ENCODE results near the gene BAZ2B.

BAZ2B gene

DNA sequence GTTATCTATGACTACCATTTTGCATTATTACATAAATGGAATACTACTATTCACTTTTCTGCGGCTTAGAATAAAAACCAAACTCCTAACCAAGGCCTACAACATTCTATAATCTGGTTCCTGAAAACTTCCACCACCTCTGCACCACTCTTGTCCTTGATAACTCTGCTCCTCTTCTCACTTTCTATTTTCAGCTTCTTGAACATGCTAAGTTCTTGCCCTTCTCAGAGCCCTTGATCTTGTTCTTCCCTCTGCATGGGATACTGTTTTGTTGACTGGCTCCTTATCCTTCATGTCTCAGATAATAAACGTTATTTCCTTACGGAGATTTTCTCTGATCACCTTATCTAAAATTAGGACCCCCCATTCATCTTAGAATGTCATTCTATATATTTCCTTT is 264.4 kb downstream of the BAZ2B start:
- no peak for DNase-seq (ENCODE audit: low read depth in 1 of 2, low spot score in 1 of 2)

DNA sequence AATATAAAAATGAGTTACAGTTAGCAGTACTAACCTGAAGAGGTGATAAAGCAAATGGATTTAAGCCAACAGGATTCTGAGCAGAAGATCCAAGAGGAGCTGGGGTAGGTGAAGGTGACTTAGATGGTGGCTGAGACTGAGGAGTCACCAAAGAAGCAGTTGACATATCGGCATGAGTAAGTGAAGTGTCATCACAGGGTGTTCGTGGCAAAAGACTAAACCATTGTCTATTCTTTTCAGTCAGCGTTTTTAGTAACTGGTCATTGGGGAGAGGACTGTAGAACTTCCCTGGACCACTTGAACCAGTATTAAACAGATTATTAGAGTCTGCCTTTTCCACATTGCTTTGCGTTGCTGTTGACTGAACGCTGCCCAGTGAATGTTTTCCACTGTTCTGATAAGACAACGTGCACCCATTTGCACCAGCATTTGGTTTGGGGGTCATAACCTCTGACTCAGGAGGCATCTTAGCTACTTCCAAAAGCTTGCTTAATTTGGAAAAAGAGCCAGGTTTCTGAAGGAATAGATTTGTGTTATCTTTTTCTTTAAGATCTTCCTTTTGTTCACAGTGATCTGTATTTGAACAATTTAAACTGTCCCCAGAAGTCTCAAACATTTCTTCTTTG is 266.6 kb downstream of the BAZ2B start:
- DNase-seq (ENCODE audit: low read depth in 1 of 2, low spot score in 1 of 2), result no peak

DNA sequence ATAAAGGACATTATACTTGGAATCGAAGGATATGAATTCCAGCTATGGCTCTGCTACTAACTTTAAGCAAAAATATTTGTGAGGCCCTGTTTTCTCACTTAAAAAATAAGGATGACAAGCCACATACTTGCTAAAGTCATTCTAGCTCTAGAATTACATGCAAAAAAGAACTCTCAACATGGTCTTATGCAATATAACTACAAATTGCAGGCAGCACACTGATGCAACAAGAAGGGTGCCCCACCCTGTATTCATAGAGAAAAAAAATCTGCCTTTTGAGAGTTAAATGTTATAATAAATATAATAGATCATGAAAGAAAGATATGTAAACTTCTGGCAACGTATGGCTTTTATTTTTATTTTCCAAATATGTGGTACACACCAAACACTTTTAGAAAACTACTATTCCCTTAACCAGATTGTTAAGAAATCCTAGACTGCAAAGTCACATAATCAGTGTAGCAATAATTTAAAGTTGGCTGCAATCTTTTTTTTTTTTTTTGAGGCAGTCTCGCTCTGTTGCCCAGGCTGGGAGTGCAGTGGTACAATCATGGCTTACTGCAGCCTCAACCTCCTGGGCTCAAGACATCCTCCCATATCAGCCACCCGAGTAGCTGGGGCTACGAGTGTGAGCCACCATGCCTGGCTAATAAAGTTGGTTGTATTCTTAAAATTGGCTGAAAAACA is 289.6 kb downstream of the BAZ2B start:
- DNase-seq (ENCODE audit: low read depth in 1 of 2, low spot score in 1 of 2), result no peak

DNA sequence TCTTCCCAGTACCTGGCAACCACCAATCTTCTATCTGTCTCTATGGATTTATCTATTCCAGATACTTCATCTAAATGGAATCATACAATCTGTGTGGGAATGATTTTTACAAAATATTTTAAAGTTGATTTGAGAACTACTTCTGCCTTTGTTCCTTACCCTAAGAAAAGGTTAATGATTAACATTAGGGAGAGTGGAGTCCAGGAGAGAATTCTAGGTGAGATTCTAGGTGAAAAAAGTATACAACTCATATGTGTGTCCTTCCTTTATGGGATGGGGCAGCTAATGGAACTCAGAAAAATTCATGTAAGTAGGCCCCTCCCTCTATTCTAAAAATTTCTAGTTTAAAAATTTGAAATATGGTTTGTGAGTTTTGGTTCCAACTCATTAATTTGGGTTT is 293.9 kb downstream of the BAZ2B start:
- no peak for DNase-seq (ENCODE audit: low read depth in 1 of 2, low spot score in 1 of 2)

DNA sequence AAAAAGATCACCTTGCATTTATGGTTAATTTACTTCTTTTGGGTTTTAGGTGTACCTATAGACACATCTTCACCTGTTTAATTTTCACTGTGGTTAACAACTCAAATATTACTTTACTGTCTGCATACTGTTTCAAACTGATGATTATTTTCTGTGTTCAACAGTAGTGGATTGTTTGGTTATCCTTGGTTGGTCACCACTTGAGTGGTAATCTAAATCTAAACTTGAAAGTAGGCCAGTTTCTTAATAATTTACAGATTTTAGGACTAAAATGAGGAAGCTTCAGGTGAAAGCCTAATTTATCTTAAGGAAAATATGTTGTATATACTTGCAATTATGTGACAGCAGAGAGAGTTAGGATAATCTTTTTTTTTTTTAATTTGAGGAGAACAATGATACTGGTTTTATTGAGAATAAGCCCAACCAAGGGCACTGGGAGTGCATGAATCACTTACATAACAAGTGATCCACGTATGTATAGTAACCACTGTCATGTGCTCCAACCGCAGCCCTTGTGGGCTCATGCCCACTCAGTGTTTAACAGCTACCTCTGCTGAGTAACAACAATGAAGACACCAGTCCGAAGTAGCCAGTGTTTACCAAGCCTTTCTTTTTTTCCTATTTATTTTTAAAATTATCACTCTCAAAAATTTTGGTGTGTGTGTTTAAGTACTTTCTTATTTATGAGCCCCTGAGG is 298.8 kb downstream of the BAZ2B start:
- DNase-seq (ENCODE audit: low read depth in 1 of 2, low spot score in 1 of 2), result no peak

DNA sequence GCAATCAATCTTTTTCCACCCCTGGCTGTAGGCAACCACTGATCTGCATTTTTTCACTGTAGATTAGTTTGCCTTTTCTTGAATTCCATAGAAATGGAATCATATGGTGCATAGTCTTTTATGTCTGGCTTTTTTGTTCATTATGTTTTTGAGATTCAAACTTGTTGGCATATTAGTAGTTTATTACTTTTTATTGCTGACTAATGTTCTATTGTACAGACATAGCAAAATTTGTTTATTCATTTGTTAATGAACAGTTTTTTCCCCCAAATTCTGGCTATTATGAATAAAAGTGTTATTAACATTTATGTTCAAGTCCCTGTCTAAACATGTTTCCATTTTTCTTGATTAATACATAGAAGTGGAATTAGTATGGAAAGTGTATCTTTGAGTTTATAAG is 308.4 kb downstream of the BAZ2B start:
- no peak for DNase-seq (ENCODE audit: low read depth in 1 of 2, low spot score in 1 of 2)

DNA sequence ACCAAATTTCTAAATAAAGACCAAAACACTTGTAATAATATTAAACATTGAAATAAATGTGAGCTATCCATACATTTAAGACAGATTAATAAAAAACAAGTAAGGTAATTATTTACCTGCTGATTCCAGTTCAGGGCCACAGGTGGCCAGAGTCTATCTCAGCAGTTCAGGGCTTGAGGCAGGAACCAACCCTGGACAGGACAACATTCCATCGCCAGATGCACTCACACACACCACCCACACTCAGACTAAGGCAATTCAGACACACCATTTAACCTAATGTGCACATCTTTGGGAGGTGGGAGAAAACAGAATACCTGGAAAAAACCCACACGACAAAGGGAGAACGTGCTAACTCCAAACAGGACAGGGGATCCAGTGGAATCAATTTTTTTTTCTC is 315.8 kb downstream of the BAZ2B start:
- DNase-seq (ENCODE audit: low read depth in 1 of 2, low spot score in 1 of 2), result no peak

DNA sequence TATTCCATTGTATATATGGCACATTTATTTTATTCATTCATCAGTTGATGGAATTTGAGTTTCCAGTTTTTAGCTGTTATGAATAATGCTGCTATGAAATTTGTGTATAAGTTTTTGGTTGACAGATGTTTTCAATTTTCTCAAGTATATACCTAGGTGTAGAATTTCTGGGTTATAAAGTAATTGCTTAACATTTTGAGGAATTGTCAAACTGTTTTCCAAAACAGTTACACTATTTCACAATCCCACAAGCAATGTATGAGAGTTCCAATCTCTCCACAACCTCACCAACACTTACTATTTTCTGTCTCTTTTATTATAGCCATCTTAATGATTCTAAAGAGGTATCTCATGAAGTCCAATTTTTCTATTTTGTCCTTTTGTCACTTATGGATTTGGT is 317.4 kb downstream of the BAZ2B start:
- DNase-seq (ENCODE audit: low read depth in 1 of 2, low spot score in 1 of 2), result no peak

DNA sequence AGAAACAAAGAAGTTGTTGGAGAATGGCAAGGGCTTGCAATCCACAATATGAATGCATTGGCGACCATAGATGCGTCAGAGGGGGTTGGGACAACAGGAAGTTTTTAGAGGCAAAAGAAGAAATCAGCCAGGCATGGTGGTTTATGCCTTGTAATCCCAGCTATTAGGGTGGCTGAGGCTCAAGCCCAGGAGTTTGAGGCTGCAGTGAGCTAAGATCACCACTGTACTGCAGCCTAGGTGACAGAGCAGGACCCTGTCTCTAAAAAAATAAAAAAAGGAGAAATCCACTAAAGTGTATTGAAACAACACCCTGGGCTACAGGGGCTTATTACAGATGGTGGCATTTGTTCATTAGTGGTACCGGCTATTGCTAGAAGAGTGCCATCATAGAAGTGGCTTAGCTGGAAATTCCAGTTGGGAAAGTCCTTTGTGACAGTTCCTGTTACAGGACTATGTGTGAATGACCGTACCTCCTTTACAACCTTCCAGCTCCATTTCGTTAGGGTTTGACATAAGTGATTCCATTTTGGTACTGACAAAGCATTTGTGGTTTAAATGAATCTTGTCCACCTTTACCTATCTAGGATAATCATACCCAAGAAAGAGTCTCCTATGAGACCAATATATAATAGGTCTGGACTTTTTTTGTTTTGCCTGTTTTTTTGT is 319.2 kb downstream of the BAZ2B start:
- DNase-seq (ENCODE audit: low read depth in 1 of 2, low spot score in 1 of 2), result no peak

DNA sequence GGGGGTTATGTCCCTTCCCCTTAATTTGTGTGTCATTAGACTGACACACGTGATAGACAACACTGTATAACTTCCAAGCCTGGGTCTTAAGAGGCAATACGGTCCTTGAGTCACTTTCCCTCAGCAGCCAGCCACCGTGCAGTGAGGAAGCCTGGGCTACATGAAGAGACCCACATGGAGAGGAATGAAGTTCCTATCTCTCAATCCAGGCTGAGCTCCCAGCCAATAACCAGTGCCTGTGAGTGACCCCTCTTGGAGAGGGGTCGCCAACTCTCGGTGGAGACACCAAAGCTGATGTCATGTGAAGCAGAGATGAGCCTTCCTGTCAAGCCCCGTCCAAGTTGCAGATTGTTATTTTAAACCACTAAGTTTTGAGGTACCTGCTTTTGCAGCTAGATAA is 324.2 kb downstream of the BAZ2B start:
- no peak for DNase-seq (ENCODE audit: low read depth in 1 of 2, low spot score in 1 of 2)

DNA sequence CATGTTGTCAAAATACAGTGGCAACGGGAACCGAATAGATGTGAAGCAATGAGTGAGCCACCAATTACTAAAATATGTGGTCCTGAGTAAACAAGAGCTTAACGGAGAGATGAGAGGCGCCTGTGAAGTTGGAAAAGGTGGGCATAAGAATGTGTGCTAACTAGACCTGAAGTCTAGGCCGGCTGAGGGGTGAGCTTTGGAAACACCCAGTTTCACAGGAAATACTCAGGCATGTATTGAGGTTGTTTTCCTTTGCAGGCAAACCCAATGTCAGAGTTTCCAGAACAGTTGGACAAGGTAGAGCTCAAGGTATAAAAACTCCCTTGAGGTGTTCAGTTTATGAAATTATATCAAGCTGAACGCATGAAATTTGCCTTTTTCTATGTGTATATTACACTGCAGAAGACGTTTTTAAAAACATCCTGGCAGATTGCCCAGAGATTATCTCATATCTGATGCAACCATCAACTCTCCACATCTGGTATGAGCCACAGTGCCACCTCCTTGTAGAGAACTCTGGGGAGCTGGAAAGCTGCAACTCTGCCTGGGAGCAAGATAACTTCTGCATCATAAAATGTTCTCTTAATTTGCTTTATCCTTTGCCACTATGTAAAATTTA is 325.9 kb downstream of the BAZ2B start:
- no peak for DNase-seq (ENCODE audit: low read depth in 1 of 2, low spot score in 1 of 2)

DNA sequence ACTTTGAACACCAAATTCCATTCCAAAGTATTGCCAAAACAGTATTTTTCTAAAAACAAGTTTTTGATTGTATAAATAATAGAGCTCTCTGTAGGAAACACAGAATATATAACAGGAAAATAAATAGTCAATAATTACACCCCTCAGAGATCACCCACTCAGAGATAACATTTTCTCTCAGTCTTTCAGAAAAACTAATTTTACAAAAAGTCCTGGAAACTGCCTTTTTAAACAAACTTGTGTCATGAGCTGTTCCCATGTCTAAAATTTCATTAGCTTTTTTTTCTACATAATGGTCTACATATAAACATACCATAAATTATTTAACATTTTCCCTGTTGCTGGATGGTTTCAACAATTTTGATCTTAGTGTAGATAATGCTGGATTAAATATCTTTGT is 328.6 kb downstream of the BAZ2B start:
- DNase-seq (ENCODE audit: low read depth in 1 of 2, low spot score in 1 of 2), result no peak

DNA sequence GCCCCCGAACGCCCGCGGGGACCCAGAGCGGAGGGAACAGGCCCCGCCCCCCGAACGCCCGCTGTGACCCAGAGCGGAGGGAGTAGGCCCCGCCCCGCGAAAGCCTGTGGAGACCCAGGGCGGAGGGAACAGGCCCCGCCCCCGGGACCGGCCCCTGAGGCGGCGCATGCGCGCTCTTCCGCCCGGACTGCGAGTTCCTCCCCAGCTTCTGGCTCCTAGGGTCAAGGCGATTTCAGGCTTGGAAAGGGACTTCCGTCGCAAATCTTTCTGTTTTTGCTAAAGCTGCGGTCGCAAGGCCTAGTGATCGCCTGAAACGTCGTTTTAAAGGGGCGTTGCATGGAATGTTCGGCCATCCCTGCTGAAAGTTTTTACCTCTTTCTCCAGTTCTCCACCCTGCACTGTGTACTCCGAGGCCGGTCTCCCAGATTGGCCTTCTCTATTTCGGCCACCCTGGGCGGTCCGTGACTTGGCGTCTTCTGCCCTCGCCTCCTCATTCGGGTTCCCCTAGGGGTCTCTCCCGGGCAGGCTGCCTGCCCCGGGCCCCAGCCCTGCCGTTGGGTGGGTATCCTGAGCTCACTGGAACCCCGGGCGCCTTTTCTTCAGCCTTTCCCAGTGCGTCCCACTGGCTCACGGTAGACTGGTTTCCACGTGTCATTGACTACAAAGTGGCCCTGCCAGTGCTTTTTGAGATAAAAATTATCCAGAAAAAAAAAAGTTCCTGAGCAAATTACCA is 329.5 kb downstream of the BAZ2B start:
- DNase-seq (ENCODE audit: low read depth in 1 of 2, low spot score in 1 of 2), result peak; percentile 95 to 96

DNA sequence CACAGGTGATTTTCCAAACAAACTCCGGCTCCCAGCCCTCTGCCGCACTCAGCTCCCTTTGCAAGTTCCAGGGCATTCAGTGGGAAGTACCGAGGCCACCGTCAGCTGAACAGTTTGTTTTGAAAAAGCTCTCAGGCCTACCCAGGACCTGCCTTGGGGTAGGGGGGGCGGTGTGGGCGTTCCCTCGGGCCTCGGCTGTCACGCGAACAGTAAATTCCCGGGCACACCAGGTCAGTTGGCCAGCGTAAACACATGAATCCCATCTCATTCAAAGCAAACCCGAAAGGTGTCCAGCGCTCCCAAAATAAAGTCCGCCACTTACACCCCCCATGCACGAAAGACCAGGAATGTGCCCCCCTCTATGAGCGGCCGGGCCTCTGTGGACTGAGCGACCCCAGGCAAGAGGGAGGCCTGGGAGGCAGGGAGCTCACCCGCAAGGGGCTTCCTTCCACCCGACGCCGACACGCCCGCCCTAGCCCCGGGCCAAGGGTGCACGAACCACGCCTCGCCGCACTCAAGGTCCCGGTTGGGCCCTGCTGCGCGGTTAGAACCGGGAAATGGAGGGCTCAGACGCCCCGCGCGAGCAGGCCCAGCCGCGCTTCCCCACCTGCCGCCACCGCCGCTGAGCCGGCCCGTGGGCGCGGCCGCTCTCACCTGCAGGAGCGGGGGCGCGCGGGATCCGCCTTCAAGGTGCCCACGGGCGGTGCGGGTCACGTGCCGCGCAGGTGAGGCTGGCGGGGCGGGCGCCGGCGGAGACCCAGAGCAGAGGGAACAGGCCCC is 330.2 kb downstream of the BAZ2B start, which contains the start of gene WDSUB1:
Gene WDSUB1, minus strand, starts transcription at position 775 of the 780 bp plus-strand sequence. CDS start 3,634 bp downstream, outside the sequence.
- peak in 1 of 2 donors; percentile 12 for DNase-seq (ENCODE audit: low read depth in 1 of 2, low spot score in 1 of 2)

DNA sequence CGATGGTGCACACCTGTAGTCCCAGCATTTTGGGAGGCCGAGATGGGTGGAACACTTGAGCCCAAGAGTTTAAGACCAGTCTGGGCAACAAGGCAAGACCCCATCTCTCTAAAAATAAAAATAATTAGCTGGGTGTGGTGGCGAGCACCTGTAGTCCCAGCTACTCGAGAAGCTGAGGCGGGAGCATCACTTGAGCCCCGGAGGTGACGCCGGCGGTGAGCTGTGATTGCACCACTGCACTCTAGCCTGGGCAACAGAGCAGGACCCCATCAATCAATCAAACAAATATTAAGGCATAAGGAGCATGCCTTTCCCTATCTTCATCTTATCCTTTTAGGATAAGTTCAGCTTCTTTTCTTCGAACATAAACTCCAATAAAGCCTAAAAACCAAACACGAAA is 330.9 kb downstream of the BAZ2B start:
- DNase-seq (ENCODE audit: low read depth in 1 of 2, low spot score in 1 of 2), result no peak

DNA sequence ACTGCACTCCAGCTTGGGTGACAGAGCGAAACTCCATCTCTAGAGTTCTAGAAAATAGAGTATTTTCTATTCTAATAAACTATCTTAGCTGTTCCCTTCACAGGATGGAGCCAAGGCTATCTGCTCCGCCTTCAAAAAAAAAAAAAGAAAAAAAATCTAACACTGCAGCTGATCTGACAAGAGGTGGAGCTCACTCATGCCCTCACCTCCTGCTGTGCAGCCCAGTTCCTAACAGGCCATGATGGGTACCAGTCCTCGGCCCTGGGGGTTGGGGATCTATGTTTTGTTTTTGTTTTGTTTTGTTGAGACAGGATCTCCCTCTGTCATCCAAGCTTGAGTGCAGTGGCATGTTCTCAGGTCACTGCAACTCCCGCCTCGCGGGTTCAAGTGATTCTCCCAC is 332.8 kb downstream of the BAZ2B start:
- no peak for DNase-seq (ENCODE audit: low read depth in 1 of 2, low spot score in 1 of 2)

DNA sequence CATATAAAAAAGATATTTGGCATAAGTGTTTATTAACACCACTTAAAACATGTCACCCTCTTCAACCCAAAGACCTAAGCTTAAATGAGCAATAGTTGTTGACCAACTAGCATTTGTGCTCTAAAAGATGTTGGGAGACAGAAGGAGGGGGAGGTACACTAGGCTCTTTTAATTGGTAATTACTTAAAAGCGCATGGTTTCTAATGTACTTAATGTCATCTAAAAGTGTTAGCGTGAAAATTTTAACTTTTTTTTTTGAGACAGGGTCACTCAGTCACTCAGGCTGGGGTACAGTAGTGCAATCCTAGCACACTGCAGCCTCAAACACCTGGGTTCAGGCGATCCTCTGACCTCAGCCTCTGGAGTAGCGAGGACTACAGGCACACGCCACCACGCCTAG is 335.3 kb downstream of the BAZ2B start:
- DNase-seq (ENCODE audit: low read depth in 1 of 2, low spot score in 1 of 2), result no peak

DNA sequence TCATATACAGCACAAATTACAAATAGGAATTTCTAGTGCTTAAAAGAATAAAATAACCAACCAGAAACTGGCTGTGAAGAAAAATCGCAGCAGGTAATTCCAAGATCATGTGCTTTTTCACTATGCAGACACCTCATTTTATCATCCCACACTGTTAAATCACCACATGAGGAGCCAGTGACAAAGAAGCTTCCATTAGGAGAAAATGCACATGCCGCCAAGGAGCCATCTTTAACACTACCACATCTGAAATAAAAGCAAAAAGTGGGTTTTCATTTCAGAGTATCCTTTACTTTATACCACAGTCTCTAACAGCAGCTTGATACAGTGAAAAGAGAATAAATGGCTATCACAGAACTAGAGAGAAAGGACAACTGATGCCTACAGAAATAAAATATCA is 336.6 kb downstream of the BAZ2B start:
- no peak for DNase-seq (ENCODE audit: low read depth in 1 of 2, low spot score in 1 of 2)

DNA sequence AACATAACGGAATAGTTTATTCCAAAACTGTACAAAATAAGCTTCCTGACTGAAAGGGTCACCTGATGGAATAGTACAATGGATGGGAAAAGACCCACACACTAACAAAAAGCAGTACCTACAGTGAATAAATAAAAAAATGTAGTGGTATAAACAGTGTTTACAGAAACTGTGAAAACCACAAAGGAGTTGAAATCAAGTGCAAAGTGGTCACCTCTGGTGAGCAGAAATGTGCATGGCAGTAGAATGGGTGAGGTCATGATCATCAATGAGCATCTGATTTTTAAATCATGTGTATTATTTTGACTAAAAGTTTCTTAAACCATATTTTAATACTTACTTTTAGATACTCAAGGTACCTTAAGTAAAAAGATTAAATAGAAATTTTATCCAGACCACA is 341.2 kb downstream of the BAZ2B start:
- DNase-seq (ENCODE audit: low read depth in 1 of 2, low spot score in 1 of 2), result no peak

DNA sequence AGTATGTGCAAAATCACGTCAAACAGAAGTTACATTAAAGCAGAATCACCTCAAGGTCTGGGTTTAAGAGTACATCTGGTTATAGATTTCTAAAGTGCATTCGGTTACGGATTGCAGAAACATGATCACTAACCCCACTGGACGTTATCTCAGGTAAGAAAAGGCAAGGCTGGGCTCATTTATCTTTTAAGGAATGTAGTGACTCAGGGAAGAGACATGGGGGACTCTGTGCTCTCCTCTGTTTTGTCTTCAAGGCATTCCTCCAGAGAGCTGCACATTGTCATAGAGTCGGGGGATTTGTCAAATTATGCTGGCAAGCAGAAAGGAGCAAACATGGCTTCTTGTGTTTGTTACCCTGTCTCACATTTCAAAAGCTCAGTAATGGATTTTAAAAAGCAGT is 344.2 kb downstream of the BAZ2B start:
- no peak for DNase-seq (ENCODE audit: low read depth in 1 of 2, low spot score in 1 of 2)

Measured in stimulated activated CD4-positive, alpha-beta T cell treated with anti-CD3 and anti-CD28 coated beads, Interleukin-15, amount 100 ng/mL, for 1 hour (primary cell).